Testis (tissue), 3 donors: ENCODE results near the gene FGF19. TPM values are rescaled to one million over a fixed set of nuclear protein-coding genes. Genes with fewer than 3 reads are reported as not detected.

Experiments used
- DNase-seq: peaks from one replicate; pipeline ENCODE4 v3.0.0-alpha.2; 2019
- H3K27ac ChIP-seq, 2 donors: fragments of 200-600 bp; sonication (generic); one replicate each; pipeline ENCODE4 v1.5.1; 2019
- H3K27me3 ChIP-seq: fragments of 200-600 bp; sonication (generic); one replicate; pipeline ENCODE4 v1.5.1; 2019
- H3K36me3 ChIP-seq: fragments of 200-600 bp; sonication (generic); one replicate; pipeline ENCODE4 v1.5.1; 2017; ENCODE audit warnings: low read depth; ENCODE audit errors: missing control alignments
- H3K4me1 ChIP-seq: fragments of 200-600 bp; sonication (generic); one replicate; pipeline ENCODE4 v1.5.1; 2019
- H3K4me3 ChIP-seq, 2 donors: fragments of 200-600 bp; sonication (generic); one replicate each; pipeline ENCODE4 v1.5.1; 2017 to 2019
- H3K9me3 ChIP-seq: fragments of 200-600 bp; sonication (generic); one replicate; pipeline ENCODE4 v1.5.1; 2017
- POLR2A ChIP-seq: fragments of 450-650 bp; IDR thresholded peaks from one replicate; pipeline ENCODE4 v1.6.1; 2017; ENCODE audit warnings: antibody characterized with exemption, mild to moderate bottlenecking, moderate library complexity
- WGBS, 2 donors: methylation state at CpG; one replicate each; pipeline ENCODE4 v1.1.5; 2018; 5-methylcytosine and 5-hydroxymethylcytosine counted together
- intact Hi-C: fragments of 100-400 bp; cut with DNase I; formaldehyde crosslinking; loops from one replicate; pipeline ENCODE4 v1.15.1; 2023; ENCODE audit warnings: low total_unique reads
- polyA plus RNA-seq: library from polyadenylated mRNA; stranded (reverse); fragments of 350-450 nt; fragmentation: Illumina TruSeq; extraction: RNeasy Lipid Tissue Mini Kit (QIAGEN cat#74804); gene quantifications from one replicate; pipeline ENCODE4 v1.2.3, GENCODE V29; 2014; ENCODE audit warnings: low read depth, low replicate concordance; ENCODE audit not compliant: insufficient read depth
- total RNA-seq, 2 donors: library from RNA; depleted of rRNA; stranded (reverse); fragments of >200 nt; gene quantifications; one replicate each; pipeline ENCODE4 v1.2.3, GENCODE V29; 2016
- TF ChIP-seq, protein P1 (sequence below), 3 experiments: fragments of 450-650 bp in 2 of 3; fragments of 200-600 bp in 1 of 3; sonication (generic) in 1 of 3; IDR thresholded peaks; one replicate each; pipeline ENCODE4 v1.5.1; 2016 to 2019; ENCODE audit warnings: antibody characterized with exemption in 3 of 3, mild to moderate bottlenecking in 2 of 3, moderate library complexity in 1 of 3

Gene FGF19
- total and polyA plus RNA-seq, 3 donors from 2014 or later: 0.31 to 0.37 (median 0.31) TPM

GRCh38 chr11:69734841-69735240 is 31.0 kb upstream of the FGF19 start:
- WGBS, 2 donors: 100% methylated on average over 1 to 3 of the region's 3 CpGs
- Histone ChIP-seq H3K27ac (no peak overlapping the region), H3K4me1 (no peaks in the 10 kb centered on the region), H3K4me3 (no peak overlapping the region), H3K27me3 (no peaks in the 10 kb centered on the region), H3K36me3 (no peaks in the 10 kb centered on the region), H3K9me3 (no peaks in the 10 kb centered on the region)
- DNase-seq: no peak
- TF ChIP-seq, protein P1, sequence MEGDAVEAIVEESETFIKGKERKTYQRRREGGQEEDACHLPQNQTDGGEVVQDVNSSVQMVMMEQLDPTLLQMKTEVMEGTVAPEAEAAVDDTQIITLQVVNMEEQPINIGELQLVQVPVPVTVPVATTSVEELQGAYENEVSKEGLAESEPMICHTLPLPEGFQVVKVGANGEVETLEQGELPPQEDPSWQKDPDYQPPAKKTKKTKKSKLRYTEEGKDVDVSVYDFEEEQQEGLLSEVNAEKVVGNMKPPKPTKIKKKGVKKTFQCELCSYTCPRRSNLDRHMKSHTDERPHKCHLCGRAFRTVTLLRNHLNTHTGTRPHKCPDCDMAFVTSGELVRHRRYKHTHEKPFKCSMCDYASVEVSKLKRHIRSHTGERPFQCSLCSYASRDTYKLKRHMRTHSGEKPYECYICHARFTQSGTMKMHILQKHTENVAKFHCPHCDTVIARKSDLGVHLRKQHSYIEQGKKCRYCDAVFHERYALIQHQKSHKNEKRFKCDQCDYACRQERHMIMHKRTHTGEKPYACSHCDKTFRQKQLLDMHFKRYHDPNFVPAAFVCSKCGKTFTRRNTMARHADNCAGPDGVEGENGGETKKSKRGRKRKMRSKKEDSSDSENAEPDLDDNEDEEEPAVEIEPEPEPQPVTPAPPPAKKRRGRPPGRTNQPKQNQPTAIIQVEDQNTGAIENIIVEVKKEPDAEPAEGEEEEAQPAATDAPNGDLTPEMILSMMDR (IDR thresholded peaks at IDR 0.05): no peak
- no peak for TF ChIP-seq POLR2A
- intact Hi-C loops: no loop called here

DNA sequence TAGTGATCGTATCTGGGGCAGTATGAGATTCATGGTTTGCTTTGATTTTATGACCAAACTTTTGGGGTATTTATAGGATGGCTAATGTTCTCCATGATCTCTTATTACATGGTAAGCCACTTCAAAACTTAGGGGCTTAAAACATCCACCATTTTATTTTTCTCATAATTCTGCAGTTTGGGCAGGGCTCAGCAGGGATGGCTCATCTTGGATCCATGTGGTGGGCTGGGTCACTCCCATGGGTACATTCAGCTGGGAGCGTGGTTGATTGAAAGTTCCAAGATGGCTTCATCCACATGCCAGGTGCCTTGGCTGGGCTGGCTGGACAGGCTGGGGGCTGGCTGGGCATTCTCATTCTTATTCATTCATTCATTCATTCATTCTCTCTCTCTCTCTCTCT is 30.5 kb upstream of the FGF19 start:
- Histone ChIP-seq H3K4me3 (no peak overlapping the region), H3K36me3 (no peaks in the 10 kb centered on the region), H3K27me3 (no peaks in the 10 kb centered on the region), H3K9me3 (no peaks in the 10 kb centered on the region), H3K4me1 (no peaks in the 10 kb centered on the region), H3K27ac (no peak overlapping the region)
- TF ChIP-seq, protein P1 (IDR thresholded peaks at IDR 0.05): no peak
- intact Hi-C loops: no loop called here
- DNase-seq: no peak
- WGBS, 2 donors: 98 to 100% methylated on average over 2 of the region's 2 CpGs

DNA sequence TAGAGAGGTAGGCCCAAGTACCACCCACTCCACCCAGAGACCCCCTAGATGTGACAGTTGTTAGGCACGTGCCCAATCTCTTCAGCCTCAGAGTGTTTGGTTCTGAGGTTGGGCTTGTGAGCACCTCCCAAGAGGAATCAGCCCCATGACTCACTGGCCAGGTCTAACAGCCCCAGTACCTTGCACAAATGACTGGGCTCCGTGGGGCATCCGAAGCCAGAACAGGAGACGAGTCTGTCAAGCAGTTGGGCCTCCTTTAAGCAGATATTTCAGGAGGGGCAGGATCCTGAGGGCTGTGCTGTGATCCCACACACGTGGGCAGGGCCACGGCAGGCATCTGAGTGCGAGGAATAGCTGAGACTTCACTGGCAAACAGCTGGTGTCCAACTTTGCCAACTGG is 29.1 kb upstream of the FGF19 start:
- WGBS, 2 donors: 81 to 86% methylated on average over 1 to 7 of the region's 7 CpGs
- intact Hi-C loops: no loop called here
- Histone ChIP-seq H3K36me3 (no peaks in the 10 kb centered on the region), H3K4me3 (no peak overlapping the region), H3K27me3 (no peaks in the 10 kb centered on the region), H3K27ac (no peak overlapping the region), H3K4me1 (no peaks in the 10 kb centered on the region), H3K9me3 (no peaks in the 10 kb centered on the region)
- TF ChIP-seq, protein P1 (IDR thresholded peaks at IDR 0.05): no peak
- no peak for DNase-seq

GRCh38 chr11:69731110-69731509 is 27.3 kb upstream of the FGF19 start:
- no peak overlapping the region for H3K27ac ChIP-seq
- no peaks in the 10 kb centered on the region for H3K27me3 ChIP-seq
- WGBS, 2 donors: 91 to 100% methylated on average over 2 to 11 of the region's 11 CpGs
- TF ChIP-seq, protein P1 (IDR thresholded peaks at IDR 0.05): no peak
- TF ChIP-seq POLR2A: no peak
- no peaks in the 10 kb centered on the region for H3K4me1 ChIP-seq
- DNase-seq: no peak
- intact Hi-C loops: no loop called here
- H3K9me3 ChIP-seq: no peaks in the 10 kb centered on the region
- H3K36me3 ChIP-seq: no peaks in the 10 kb centered on the region
- no peak overlapping the region for H3K4me3 ChIP-seq

GRCh38 chr11:69730500-69730899 is 26.7 kb upstream of the FGF19 start:
- H3K36me3 ChIP-seq: no peaks in the 10 kb centered on the region
- H3K9me3 ChIP-seq: no peaks in the 10 kb centered on the region
- H3K4me1 ChIP-seq: no peaks in the 10 kb centered on the region
- H3K27me3 ChIP-seq: no peaks in the 10 kb centered on the region
- 81 to 85% methylated on average over 8 of the region's 8 CpGs for WGBS, 2 donors
- no peak for DNase-seq
- TF ChIP-seq, protein P1 (IDR thresholded peaks at IDR 0.05): no peak
- TF ChIP-seq POLR2A: no peak
- intact Hi-C loops: no loop called here
- no peak overlapping the region for H3K27ac ChIP-seq
- no peak overlapping the region for H3K4me3 ChIP-seq
